Endothelial cell of umbilical vein (primary cell): ENCODE results near the gene MPHOSPH8. TPM values are rescaled to one million over a fixed set of nuclear protein-coding genes. Genes with fewer than 3 reads are reported as not detected.

Experiments
- BruUV-seq: library from RNA; stranded (reverse); fragments of 400-500 nt; replicated peaks from 2 replicates; lab custom pipeline; 2021; lab: Mats Ljungman, UMichigan
- CTCF ChIA-PET: fragments of 300-600, 350-600 bp; sonication (Branson Sonifier 250); formaldehyde crosslinking; loops from one replicate; lab custom pipeline; 2021; ENCODE audit warnings: antibody characterized with exemption, inconsistent platforms; lab: Charles Lee
- POLR2A ChIA-PET: fragments of 300-600, 350-600 bp; sonication (Branson Sonifier 250); formaldehyde crosslinking; loops from one replicate; lab custom pipeline; 2021; ENCODE audit warnings: antibody characterized with exemption, inconsistent platforms; lab: Charles Lee
- DNase-seq: peaks from one replicate; pipeline ENCODE4 v3.0.0-alpha.2; 2011; ENCODE audit warnings: low read depth, low spot score
- FAIRE-seq: peaks from 2 replicates; lab custom pipeline; 2011; peaks lifted over from hg19 to GRCh38; lab: Jason Lieb, UNC
- H2AFZ ChIP-seq: 2 replicates; pipeline ENCODE4 v1.6.0; 2012; ENCODE audit warnings: low read depth, low read length, control low read depth, inconsistent platforms
- H3K27ac ChIP-seq: 2 replicates; pipeline ENCODE4 v1.5.1; 2011; ENCODE audit warnings: low read depth, mild to moderate bottlenecking, control low read depth, low read length, moderate library complexity; ENCODE audit not compliant: insufficient read depth
- H3K27me3 ChIP-seq, 2 experiments: 2 replicates each; pipeline versions ENCODE4 v1.6.0 to v1.6.1; 2011; ENCODE audit warnings: low read length in 2 of 2, mixed read lengths in 1 of 2; ENCODE audit not compliant: control insufficient read depth in 2 of 2, insufficient read depth in 2 of 2
- H3K36me3 ChIP-seq, 2 experiments: 2 replicates in 1 of 2; 3 replicates in 1 of 2; pipeline ENCODE4 v1.5.1; 2011; ENCODE audit warnings: low read length in 2 of 2, mild to moderate bottlenecking in 1 of 2, moderate library complexity in 1 of 2; ENCODE audit not compliant: control insufficient read depth in 2 of 2, insufficient read depth in 2 of 2; ENCODE audit errors: extremely low read depth in 1 of 2
- H3K4me1 ChIP-seq: 3 replicates; pipeline ENCODE4 v1.5.1; 2011; ENCODE audit warnings: mild to moderate bottlenecking, low read length; ENCODE audit not compliant: control insufficient read depth, insufficient read depth; ENCODE audit errors: extremely low read depth
- H3K4me2 ChIP-seq: 2 replicates; pipeline ENCODE4 v1.6.1; 2011; ENCODE audit warnings: low read length, control low read depth, mixed read lengths; ENCODE audit not compliant: insufficient read depth
- H3K4me3 ChIP-seq, 3 experiments: fragments of 200-600 bp in 1 of 3; sonication (generic), shearing (Covaris generic) in 1 of 3; replicated peaks in 1 of 3; 2 replicates each; pipeline ENCODE4 v1.5.1; 2011 to 2016; ENCODE audit warnings: control low read depth in 3 of 3, low read length in 3 of 3, mild to moderate bottlenecking in 2 of 3, inconsistent platforms in 1 of 3, low read depth in 1 of 3, moderate library complexity in 1 of 3; ENCODE audit not compliant: insufficient read depth in 1 of 3
- H3K79me2 ChIP-seq: 2 replicates; pipeline ENCODE4 v1.6.0; 2012; ENCODE audit warnings: low read length, inconsistent platforms; ENCODE audit not compliant: control insufficient read depth, insufficient read depth
- H3K9ac ChIP-seq: replicated peaks from 2 replicates; pipeline ENCODE3; 2011; ENCODE audit warnings: low read length, control low read depth; ENCODE audit not compliant: insufficient read depth; ENCODE audit errors: extremely low read depth
- H3K9me1 ChIP-seq: replicated peaks from 3 replicates; pipeline ENCODE4 v1.6.0; 2011; ENCODE audit warnings: mild to moderate bottlenecking, low read length; ENCODE audit not compliant: control insufficient read depth, insufficient read depth; ENCODE audit errors: extremely low read depth
- H3K9me3 ChIP-seq: replicated peaks from 2 replicates; pipeline ENCODE4 v1.5.1; 2012; ENCODE audit warnings: low read length, inconsistent platforms; ENCODE audit not compliant: control insufficient read depth, insufficient read depth
- H4K20me1 ChIP-seq: replicated peaks from 2 replicates; pipeline ENCODE3; 2011; ENCODE audit warnings: mild to moderate bottlenecking, low read length; ENCODE audit not compliant: control insufficient read depth, insufficient read depth; ENCODE audit errors: extremely low read depth
- EZH2 ChIP-seq: IDR thresholded peaks from 2 replicates; pipeline ENCODE4 v1.6.1; 2012; ENCODE audit warnings: borderline replicate concordance, low read depth, mild to moderate bottlenecking, moderate library complexity, low read length, inconsistent platforms; ENCODE audit not compliant: severe bottlenecking
- FOS ChIP-seq: IDR thresholded peaks from 2 replicates; pipeline ENCODE4 v1.6.1; 2011; ENCODE audit warnings: mild to moderate bottlenecking, low read length, moderate library complexity, borderline replicate concordance; ENCODE audit not compliant: insufficient read depth
- GATA2 ChIP-seq: IDR thresholded peaks from 2 replicates; pipeline ENCODE4 v1.7.0; 2011; ENCODE audit warnings: low read depth, mild to moderate bottlenecking, moderate library complexity, mixed read lengths, low read length; ENCODE audit not compliant: insufficient read length, insufficient read depth
- JUN ChIP-seq: IDR thresholded peaks from 2 replicates; pipeline ENCODE4 v1.6.1; 2011; ENCODE audit warnings: borderline replicate concordance, low read depth; ENCODE audit not compliant: insufficient read length, insufficient read depth
- MAX ChIP-seq: IDR thresholded peaks from 2 replicates; pipeline ENCODE4 v1.6.1; 2011; ENCODE audit not compliant: insufficient read depth, insufficient read length
- MYC ChIP-seq: IDR thresholded peaks from one replicate; pipeline ENCODE4 v1.6.1; 2011; ENCODE audit warnings: mild to moderate bottlenecking, low read depth, low read length
- POLR2A ChIP-seq: IDR thresholded peaks from 2 replicates; pipeline ENCODE4 v1.6.1; 2012; ENCODE audit warnings: low read depth, mild to moderate bottlenecking, control low read depth, low read length
- POLR2AphosphoS5 ChIP-seq: IDR thresholded peaks from 2 replicates; pipeline ENCODE4 v1.6.1; 2012; ENCODE audit warnings: low read depth, mild to moderate bottlenecking, control low read depth, low read length, moderate library complexity; ENCODE audit not compliant: insufficient read depth
- dilution Hi-C: fragments of 300-500 bp; cut with MboI; formaldehyde crosslinking; loops from one replicate; pipeline ENCODE4 v1.15.0; 2019; ENCODE audit warnings: low sequenced_read_pairs; ENCODE audit not compliant: extremely low pct_ligation_motif_present
- intact Hi-C: fragments of 100-400 bp; cut with micrococcal nuclease; formaldehyde crosslinking; loops from one replicate; pipeline ENCODE4 v1.10.0; 2022
- polyA plus RNA-seq, 4 experiments: library from polyadenylated mRNA; depleted of rRNA in 3 of 4; stranded (reverse) in 3 of 4; unstranded in 1 of 4; fragments of >200 nt; gene quantifications; 2 replicates each; pipeline versions ENCODE4 v1.2.1 to v1.2.3, GENCODE V29; 2011 to 2012; ENCODE audit warnings: missing spikeins in 1 of 4
- total RNA-seq: library from RNA; stranded (reverse); gene quantifications from 2 replicates; pipeline ENCODE4 v1.2.3, GENCODE V29; 2021
- TF ChIP-seq, protein P1 (sequence below), 2 donors: IDR thresholded peaks; 1 replicate in 1 of 2; 2 replicates in 1 of 2; pipeline ENCODE4 v1.5.1; 2011; ENCODE audit warnings: low read length in 2 of 2, mild to moderate bottlenecking in 2 of 2, moderate library complexity in 2 of 2, control low read depth in 1 of 2, inconsistent platforms in 1 of 2, low read depth in 1 of 2; ENCODE audit not compliant: insufficient read depth in 1 of 2; ENCODE audit errors: extremely low read depth in 1 of 2

Gene MPHOSPH8
- total and polyA plus RNA-seq, 2 donors (not counting 3 experiments of a cell fraction or from before 2014, with no cell fraction given), result 16.2 to 31.5 TPM

- Histone ChIP-seq H3K9me1 (no peaks in the 10 kb centered on the region), H3K36me3 (no peaks in the 10 kb centered on the region), H3K27me3 (no peaks in the 10 kb centered on the region), H3K4me2 (no peak overlapping the region), H3K27ac (no peak overlapping the region), H4K20me1 (no peaks in the 10 kb centered on the region), H3K9ac (no peak overlapping the region), H3K4me3 (no peak overlapping the region), H3K9me3 (no peaks in the 10 kb centered on the region), H2AFZ (no peak overlapping the region), H3K4me1 (peaks cover 5% of the 10 kb centered on the region), H3K79me2 (peaks cover 6% of the 10 kb centered on the region)
- intact Hi-C loops (no loop called here), dilution Hi-C loops (no loop called here)
- CTCF ChIA-PET, result no interaction called here
- POLR2A ChIA-PET, result no interaction called here
- no peak for TF ChIP-seq EZH2
- TF ChIP-seq FOS, result no peak
- TF ChIP-seq JUN, result no peak
- TF ChIP-seq MAX, result no peak
- no peak for TF ChIP-seq POLR2A
- TF ChIP-seq, protein P1, sequence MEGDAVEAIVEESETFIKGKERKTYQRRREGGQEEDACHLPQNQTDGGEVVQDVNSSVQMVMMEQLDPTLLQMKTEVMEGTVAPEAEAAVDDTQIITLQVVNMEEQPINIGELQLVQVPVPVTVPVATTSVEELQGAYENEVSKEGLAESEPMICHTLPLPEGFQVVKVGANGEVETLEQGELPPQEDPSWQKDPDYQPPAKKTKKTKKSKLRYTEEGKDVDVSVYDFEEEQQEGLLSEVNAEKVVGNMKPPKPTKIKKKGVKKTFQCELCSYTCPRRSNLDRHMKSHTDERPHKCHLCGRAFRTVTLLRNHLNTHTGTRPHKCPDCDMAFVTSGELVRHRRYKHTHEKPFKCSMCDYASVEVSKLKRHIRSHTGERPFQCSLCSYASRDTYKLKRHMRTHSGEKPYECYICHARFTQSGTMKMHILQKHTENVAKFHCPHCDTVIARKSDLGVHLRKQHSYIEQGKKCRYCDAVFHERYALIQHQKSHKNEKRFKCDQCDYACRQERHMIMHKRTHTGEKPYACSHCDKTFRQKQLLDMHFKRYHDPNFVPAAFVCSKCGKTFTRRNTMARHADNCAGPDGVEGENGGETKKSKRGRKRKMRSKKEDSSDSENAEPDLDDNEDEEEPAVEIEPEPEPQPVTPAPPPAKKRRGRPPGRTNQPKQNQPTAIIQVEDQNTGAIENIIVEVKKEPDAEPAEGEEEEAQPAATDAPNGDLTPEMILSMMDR (IDR thresholded peaks at IDR 0.05; ENCODE audit: extremely low read depth in 1 of 2, insufficient read depth in 1 of 2, low read depth in 1 of 2, low read length in 2 of 2), result no peak
- no peak for TF ChIP-seq POLR2AphosphoS5
- no peak for TF ChIP-seq GATA2
- TF ChIP-seq MYC, result no peak
- FAIRE-seq, result no peak
- DNase-seq, result no peak
- no TSS peak for BruUV-seq
Measured at GRCh38 chr13:19606737-19607136, 26.7 kb upstream of the MPHOSPH8 start.
